WERI-Rb-1 (cell line): ENCODE measurements around the gene ATP2B2.

Source experiments
- DNase-seq: peaks from one replicate; pipeline ENCODE4 v3.0.0-alpha.2; 2020
- H3K27ac ChIP-seq: fragments of 250-450 bp; sonication (Bioruptor Pico); 2 replicates; pipeline ENCODE4 v1.5.1; 2020; ENCODE audit warnings: mild to moderate bottlenecking, moderate library complexity
- H3K27me3 ChIP-seq: fragments of 250-450 bp; sonication (Bioruptor Pico); 2 replicates; pipeline ENCODE4 v1.5.1; 2021; ENCODE audit warnings: mild to moderate bottlenecking, low read depth, moderate library complexity; ENCODE audit not compliant: insufficient read depth, severe bottlenecking
- H3K36me3 ChIP-seq: fragments of 250-450 bp; sonication (Bioruptor Pico); 2 replicates; pipeline ENCODE4 v1.5.1; 2020; ENCODE audit warnings: mild to moderate bottlenecking, moderate library complexity
- H3K4me3 ChIP-seq: 2 replicates; pipeline ENCODE4 v1.5.1; 2011; ENCODE audit warnings: low read depth, mild to moderate bottlenecking, control low read depth, low read length
- H3K9me3 ChIP-seq: fragments of 250-450 bp; sonication (Bioruptor Pico); 2 replicates; pipeline ENCODE4 v1.5.1; 2021; ENCODE audit warnings: mild to moderate bottlenecking, moderate library complexity; ENCODE audit not compliant: severe bottlenecking
- CTCF ChIP-seq: IDR thresholded peaks from 2 replicates; pipeline ENCODE4 v1.5.1; 2011; ENCODE audit warnings: low read depth, mild to moderate bottlenecking, control low read depth, inconsistent platforms, low read length

Gene ATP2B2

GRCh38 chr3:10487988-10488633, 17.3 kb downstream of the ATP2B2 start:
- H3K4me3 ChIP-seq: no peak overlapping the region
- no peak overlapping the region for H3K27ac ChIP-seq
- no peak for DNase-seq
- no peak for TF ChIP-seq CTCF
- H3K27me3 ChIP-seq: no peaks in the 10 kb centered on the region
- H3K9me3 ChIP-seq: no peaks in the 10 kb centered on the region
- no peaks in the 10 kb centered on the region for H3K36me3 ChIP-seq

- H3K27ac ChIP-seq: no peak overlapping the region
- DNase-seq: no peak
- no peaks in the 10 kb centered on the region for H3K27me3 ChIP-seq
- no peaks in the 10 kb centered on the region for H3K36me3 ChIP-seq
- no peaks in the 10 kb centered on the region for H3K9me3 ChIP-seq
- H3K4me3 ChIP-seq: no peak overlapping the region
- TF ChIP-seq CTCF: no peak
Observed at GRCh38 chr3:10485806-10486205, 19.6 kb downstream of the ATP2B2 start.

GRCh38 chr3:10485380-10485779, 20.0 kb downstream of the ATP2B2 start:
- TF ChIP-seq CTCF: no peak

GRCh38 chr3:10484709-10485108, 20.7 kb downstream of the ATP2B2 start:
- Histone ChIP-seq H3K4me3 (no peak overlapping the region), H3K9me3 (no peaks in the 10 kb centered on the region), H3K27ac (no peak overlapping the region), H3K36me3 (no peaks in the 10 kb centered on the region), H3K27me3 (no peaks in the 10 kb centered on the region)
- TF ChIP-seq CTCF: no peak
- DNase-seq: no peak

More at GRCh38 chr3:10485380-10485779, 20.0 kb downstream of the ATP2B2 start:
- H3K4me3 ChIP-seq: no peak overlapping the region
- H3K9me3 ChIP-seq: no peaks in the 10 kb centered on the region
- H3K36me3 ChIP-seq: no peaks in the 10 kb centered on the region
- H3K27me3 ChIP-seq: no peaks in the 10 kb centered on the region
- no peak for DNase-seq
- H3K27ac ChIP-seq: no peak overlapping the region

GRCh38 chr3:10483686-10484345, 21.6 kb downstream of the ATP2B2 start:
- DNase-seq: no peak
- H3K27ac ChIP-seq: no peak overlapping the region
- H3K27me3 ChIP-seq: no peaks in the 10 kb centered on the region
- TF ChIP-seq CTCF: no peak
- no peaks in the 10 kb centered on the region for H3K9me3 ChIP-seq
- H3K36me3 ChIP-seq: no peaks in the 10 kb centered on the region
- H3K4me3 ChIP-seq: no peak overlapping the region

- H3K27me3 ChIP-seq: no peaks in the 10 kb centered on the region
- H3K9me3 ChIP-seq: no peaks in the 10 kb centered on the region
- no peak overlapping the region for H3K4me3 ChIP-seq
- H3K27ac ChIP-seq: no peak overlapping the region
- H3K36me3 ChIP-seq: no peaks in the 10 kb centered on the region
- no peak for TF ChIP-seq CTCF
- DNase-seq: no peak
Observed at GRCh38 chr3:10483364-10483675, 22.1 kb downstream of the ATP2B2 start.
